Breast epithelium (tissue), 4 donors: ENCODE results near the gene BRME1. TPM values are rescaled to one million over a fixed set of nuclear protein-coding genes. Genes with fewer than 3 reads are reported as not detected.

Experiments
- DNase-seq, 2 donors: peaks; one replicate each; pipeline ENCODE4 v3.0.0-alpha.2; 2019; ENCODE audit warnings: low spot score in 2 of 2
- H3K27ac ChIP-seq, 2 donors: fragments of 200-600 bp; sonication (generic) in 1 of 2; one replicate each; pipeline ENCODE4 v1.5.1; 2016 to 2019; ENCODE audit warnings: mild to moderate bottlenecking in 1 of 2
- H3K27me3 ChIP-seq, 2 donors: fragments of 200-600 bp; sonication (generic) in 1 of 2; one replicate each; pipeline versions ENCODE4 v1.5.1 to v1.6.0; 2017 to 2019; ENCODE audit warnings: control low read depth in 1 of 2, mild to moderate bottlenecking in 1 of 2
- H3K36me3 ChIP-seq: fragments of 200-600 bp; one replicate; pipeline ENCODE4 v1.5.1; 2019
- H3K4me1 ChIP-seq, 2 donors: fragments of 200-600 bp; sonication (generic); one replicate each; pipeline ENCODE4 v1.5.1; 2016 to 2019; ENCODE audit warnings: control low read depth in 1 of 2
- H3K4me3 ChIP-seq, 3 donors: fragments of 200-600 bp; sonication (generic); 1 replicate in 2 of 3; 2 replicates in 1 of 3; pipeline ENCODE4 v1.5.1; 2016 to 2019; ENCODE audit warnings: mild to moderate bottlenecking in 3 of 3, moderate library complexity in 2 of 3
- H3K9me3 ChIP-seq, 2 donors: fragments of 200-600 bp; sonication (generic) in 1 of 2; one replicate each; pipeline ENCODE4 v1.5.1; 2016 to 2019; ENCODE audit warnings: control low read depth in 1 of 2
- CTCF ChIP-seq, 3 donors: fragments of 450-650 bp; IDR thresholded peaks; one replicate each; pipeline ENCODE4 v1.5.1; 2016 to 2017; ENCODE audit warnings: antibody characterized with exemption in 3 of 3, mild to moderate bottlenecking in 3 of 3, moderate library complexity in 3 of 3
- POLR2A ChIP-seq: fragments of 450-650 bp; IDR thresholded peaks from one replicate; pipeline ENCODE4 v1.6.1; 2016; ENCODE audit warnings: antibody characterized with exemption, mild to moderate bottlenecking, moderate library complexity
- POLR2AphosphoS5 ChIP-seq, 3 donors: sonication (generic); formaldehyde crosslinking; IDR thresholded peaks; one replicate each; pipeline ENCODE4 v1.6.1; 2017; ENCODE audit warnings: antibody characterized with exemption in 3 of 3
- intact Hi-C: fragments of 100-400 bp; cut with DNase I; formaldehyde crosslinking; loops from one replicate; pipeline ENCODE4 v1.15.1; 2023; ENCODE audit warnings: low total_unique reads
- total RNA-seq, 3 donors: library from RNA; depleted of rRNA; stranded (reverse); fragments of >200 nt; gene quantifications; one replicate each; pipeline ENCODE4 v1.1.0, GENCODE V29; 2016

Gene BRME1
- total RNA-seq, 3 donors from 2014 or later: 1.3 to 6.3 (median 1.6) TPM

DNA sequence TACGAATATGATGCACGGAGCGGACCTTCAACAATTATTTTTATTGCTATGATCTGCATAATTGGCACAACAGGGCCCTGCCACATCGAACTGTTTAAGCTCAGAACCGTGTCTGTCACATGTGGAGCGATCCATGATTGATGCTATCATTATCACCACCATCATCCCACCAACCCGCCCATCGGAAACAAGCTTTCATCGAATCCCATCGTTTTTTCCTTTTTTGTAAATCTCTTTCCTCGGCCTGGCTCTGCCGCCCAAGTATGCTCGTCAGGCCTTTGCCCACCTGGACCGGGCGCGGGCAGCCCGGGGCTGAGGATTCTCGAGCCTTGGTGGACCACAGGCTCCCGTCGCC, 45.9 kb upstream of the BRME1 start:
- intact Hi-C loops: no loop called here
- no peak for DNase-seq
- Histone ChIP-seq H3K4me1 (peaks cover 7 to 12% of the 10 kb centered on the region in 2 donors), H3K27ac (no peak overlapping the region), H3K4me3 (peak overlapping the region; percentile 74 to 86 (median 84)), H3K9me3 (no peaks in the 10 kb centered on the region), H3K27me3 (no peaks in the 10 kb centered on the region), H3K36me3 (peaks cover 3% of the 10 kb centered on the region)
- TF ChIP-seq CTCF (IDR thresholded peaks at IDR 0.05): no peak
- no peak for TF ChIP-seq POLR2A
- no peak for TF ChIP-seq POLR2AphosphoS5 (IDR thresholded peaks at IDR 0.05)

DNA sequence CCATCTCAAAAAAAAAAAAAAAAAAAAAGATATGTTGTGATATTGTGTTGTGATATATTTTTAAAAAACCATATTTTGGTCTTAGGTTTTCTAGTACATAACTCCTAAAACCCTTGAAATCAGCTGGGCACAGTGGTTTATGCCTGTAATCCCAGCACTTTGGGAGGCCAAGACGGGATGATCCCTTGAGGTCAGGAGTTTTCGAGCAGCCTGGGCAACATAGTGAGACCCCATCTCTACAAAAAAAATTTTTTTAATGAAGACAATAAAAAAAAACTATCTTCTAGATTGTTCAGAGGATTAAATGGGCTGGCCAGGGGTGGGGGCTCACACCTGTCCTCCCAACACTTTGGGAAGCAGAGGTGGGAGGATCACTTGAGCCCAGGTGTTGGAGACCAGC, 45.1 kb upstream of the BRME1 start:
- intact Hi-C loops: no loop called here
- Histone ChIP-seq H3K9me3 (no peaks in the 10 kb centered on the region), H3K4me1 (peaks cover 7 to 12% of the 10 kb centered on the region in 2 donors), H3K27me3 (no peaks in the 10 kb centered on the region), H3K4me3 (no peak overlapping the region), H3K36me3 (no peaks in the 10 kb centered on the region), H3K27ac (no peak overlapping the region)
- no peak for DNase-seq
- no peak for TF ChIP-seq POLR2A
- no peak for TF ChIP-seq POLR2AphosphoS5 (IDR thresholded peaks at IDR 0.05)
- no peak for TF ChIP-seq CTCF (IDR thresholded peaks at IDR 0.05)

DNA sequence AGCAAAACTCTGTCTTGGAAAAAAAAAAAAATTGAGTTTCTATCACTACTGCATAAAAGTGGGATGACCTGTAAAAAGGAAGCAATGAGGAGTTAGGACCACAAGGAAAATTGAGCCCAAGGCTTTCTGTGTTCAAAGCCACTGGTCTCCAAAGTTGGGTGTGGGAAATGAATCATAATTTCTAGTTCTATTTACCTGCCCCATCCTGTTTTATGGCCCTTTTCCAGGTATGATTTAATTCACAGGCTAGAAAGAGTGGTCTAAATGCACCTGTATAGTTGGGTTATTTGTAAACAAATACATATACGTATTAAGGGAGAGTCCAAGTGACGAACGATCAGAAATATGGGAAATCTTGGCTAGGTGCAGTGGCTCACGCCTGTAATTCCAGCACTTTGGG, 40.5 kb upstream of the BRME1 start:
- H3K36me3 ChIP-seq: no peaks in the 10 kb centered on the region
- no peak overlapping the region for H3K27ac ChIP-seq
- no peak overlapping the region for H3K4me3 ChIP-seq
- no peaks in the 10 kb centered on the region for H3K27me3 ChIP-seq
- intact Hi-C loops: no loop called here
- DNase-seq: no peak
- no peaks in the 10 kb centered on the region for H3K4me1 ChIP-seq
- H3K9me3 ChIP-seq: no peaks in the 10 kb centered on the region
- no peak for TF ChIP-seq POLR2AphosphoS5 (IDR thresholded peaks at IDR 0.05)
- TF ChIP-seq CTCF (IDR thresholded peaks at IDR 0.05): no peak
- no peak for TF ChIP-seq POLR2A

GRCh38 chr19:13942023-13942684, 36.2 kb upstream of the BRME1 start:
- TF ChIP-seq POLR2A: no peak
- Histone ChIP-seq H3K9me3 (no peaks in the 10 kb centered on the region), H3K27ac (no peak overlapping the region), H3K4me3 (no peak overlapping the region), H3K36me3 (no peaks in the 10 kb centered on the region), H3K27me3 (peaks cover 0 to 5% of the 10 kb centered on the region in 2 donors), H3K4me1 (peaks cover 0 to 4% of the 10 kb centered on the region in 2 donors)
- intact Hi-C loops: no loop called here
- no peak for DNase-seq

GRCh38 chr19:13938301-13939064, 32.6 kb upstream of the BRME1 start, which contains the start of gene PODNL1:
PODNL1 (minus strand) TSS chr19:13938417; CDS start chr19:13938181, 236 bp downstream.
- DNase-seq: peak in 1 of 2 donors; percentile 83
- Histone ChIP-seq H3K36me3 (no peaks in the 10 kb centered on the region), H3K4me1 (peaks cover 0 to 4% of the 10 kb centered on the region in 2 donors), H3K4me3 (peak within 1 kb of the TSS; percentile 12 to 59 (median 58)), H3K27me3 (peaks cover 0 to 5% of the 10 kb centered on the region in 2 donors), H3K9me3 (no peaks in the 10 kb centered on the region), H3K27ac (peak within 1 kb of the TSS; percentile 79 to 80)
- intact Hi-C loops: no loop called here
- TF ChIP-seq CTCF (IDR thresholded peaks at IDR 0.05) (no peak), POLR2A (no peak), POLR2AphosphoS5 (IDR thresholded peaks at IDR 0.05) (no peak)
